GM12874 (cell line): ENCODE results near the gene DNAJC6.

Source experiments
- TF ChIP-seq, protein P1 (sequence below): IDR thresholded peaks from 2 replicates; pipeline ENCODE4 v1.5.1; 2011; ENCODE audit warnings: low read depth, mild to moderate bottlenecking, control low read depth, low read length, moderate library complexity; ENCODE audit not compliant: insufficient read depth

DNAJC6 gene

DNA sequence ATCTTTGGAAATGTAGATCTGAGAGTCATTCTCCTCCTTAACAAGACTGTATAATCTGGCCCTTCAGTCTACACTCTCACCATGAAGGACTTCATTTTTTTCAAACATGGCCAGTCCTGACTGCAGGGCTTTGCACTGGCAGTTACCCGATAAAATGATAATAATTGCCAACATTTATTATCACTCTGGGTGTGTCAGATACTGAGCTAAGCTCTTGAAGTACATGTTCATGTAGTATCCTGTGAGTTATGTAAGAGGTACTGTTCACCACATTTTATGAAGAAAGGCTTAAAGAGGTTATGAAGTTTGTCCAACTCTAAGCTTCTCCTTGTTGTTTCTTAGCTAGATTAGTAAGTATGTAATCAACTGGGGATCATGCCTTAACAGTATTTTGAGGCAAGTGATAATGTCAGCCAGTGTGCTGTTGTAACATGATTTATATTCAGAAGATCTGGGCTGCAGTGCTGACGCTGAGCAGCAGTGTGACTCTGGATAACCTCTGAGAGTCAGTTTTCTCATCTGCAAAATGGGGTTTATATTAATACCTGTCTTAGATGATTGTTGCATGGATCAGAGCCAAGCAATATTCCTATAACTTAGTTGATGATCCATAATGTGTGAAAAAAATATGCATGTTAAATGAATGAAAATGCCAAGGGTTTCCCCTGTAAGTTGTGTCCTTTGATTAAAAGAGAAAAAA, 69.1 kb downstream of the DNAJC6 start:
- TF ChIP-seq, protein P1, sequence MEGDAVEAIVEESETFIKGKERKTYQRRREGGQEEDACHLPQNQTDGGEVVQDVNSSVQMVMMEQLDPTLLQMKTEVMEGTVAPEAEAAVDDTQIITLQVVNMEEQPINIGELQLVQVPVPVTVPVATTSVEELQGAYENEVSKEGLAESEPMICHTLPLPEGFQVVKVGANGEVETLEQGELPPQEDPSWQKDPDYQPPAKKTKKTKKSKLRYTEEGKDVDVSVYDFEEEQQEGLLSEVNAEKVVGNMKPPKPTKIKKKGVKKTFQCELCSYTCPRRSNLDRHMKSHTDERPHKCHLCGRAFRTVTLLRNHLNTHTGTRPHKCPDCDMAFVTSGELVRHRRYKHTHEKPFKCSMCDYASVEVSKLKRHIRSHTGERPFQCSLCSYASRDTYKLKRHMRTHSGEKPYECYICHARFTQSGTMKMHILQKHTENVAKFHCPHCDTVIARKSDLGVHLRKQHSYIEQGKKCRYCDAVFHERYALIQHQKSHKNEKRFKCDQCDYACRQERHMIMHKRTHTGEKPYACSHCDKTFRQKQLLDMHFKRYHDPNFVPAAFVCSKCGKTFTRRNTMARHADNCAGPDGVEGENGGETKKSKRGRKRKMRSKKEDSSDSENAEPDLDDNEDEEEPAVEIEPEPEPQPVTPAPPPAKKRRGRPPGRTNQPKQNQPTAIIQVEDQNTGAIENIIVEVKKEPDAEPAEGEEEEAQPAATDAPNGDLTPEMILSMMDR = no peak

DNA sequence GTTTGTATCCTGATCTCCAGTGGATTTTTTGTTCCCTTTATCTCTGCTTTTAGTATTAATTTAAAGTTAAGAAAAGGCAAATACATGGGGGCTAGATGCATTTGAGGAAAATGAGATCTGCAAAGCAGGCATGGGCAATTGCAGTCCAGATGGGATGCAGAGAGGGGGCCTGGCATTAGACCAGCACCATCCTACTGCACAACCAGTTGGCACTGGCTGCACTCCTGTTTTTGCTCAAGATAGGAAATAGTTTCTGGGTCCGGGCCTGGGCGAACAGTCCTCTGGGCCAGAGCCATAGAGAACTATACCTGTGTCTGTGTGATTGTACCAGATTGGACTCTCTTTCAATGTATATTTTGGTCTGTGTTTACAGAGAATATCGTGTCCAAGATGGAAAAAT, 77.1 kb downstream of the DNAJC6 start:
- TF ChIP-seq, protein P1 = no peak

DNA sequence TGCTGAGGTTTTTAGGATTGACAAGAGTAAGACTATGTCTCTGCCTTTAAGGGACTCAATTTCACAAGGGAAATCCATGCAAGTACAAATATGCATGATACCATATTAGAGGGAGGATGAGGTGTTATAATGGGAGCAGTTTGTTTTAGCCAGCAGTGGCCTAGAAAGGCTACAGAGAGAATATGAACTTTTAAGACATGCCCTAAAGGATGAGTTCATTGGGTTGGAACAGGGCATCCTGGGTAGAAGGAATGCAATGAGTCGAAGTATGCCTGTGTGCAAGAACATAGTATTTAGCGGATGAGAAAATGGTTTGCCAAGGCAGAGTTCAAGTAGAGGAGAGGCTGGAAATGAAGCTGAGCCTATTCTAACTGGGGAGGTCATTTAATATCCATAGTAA, 78.5 kb downstream of the DNAJC6 start:
- TF ChIP-seq, protein P1 = no peak

DNA sequence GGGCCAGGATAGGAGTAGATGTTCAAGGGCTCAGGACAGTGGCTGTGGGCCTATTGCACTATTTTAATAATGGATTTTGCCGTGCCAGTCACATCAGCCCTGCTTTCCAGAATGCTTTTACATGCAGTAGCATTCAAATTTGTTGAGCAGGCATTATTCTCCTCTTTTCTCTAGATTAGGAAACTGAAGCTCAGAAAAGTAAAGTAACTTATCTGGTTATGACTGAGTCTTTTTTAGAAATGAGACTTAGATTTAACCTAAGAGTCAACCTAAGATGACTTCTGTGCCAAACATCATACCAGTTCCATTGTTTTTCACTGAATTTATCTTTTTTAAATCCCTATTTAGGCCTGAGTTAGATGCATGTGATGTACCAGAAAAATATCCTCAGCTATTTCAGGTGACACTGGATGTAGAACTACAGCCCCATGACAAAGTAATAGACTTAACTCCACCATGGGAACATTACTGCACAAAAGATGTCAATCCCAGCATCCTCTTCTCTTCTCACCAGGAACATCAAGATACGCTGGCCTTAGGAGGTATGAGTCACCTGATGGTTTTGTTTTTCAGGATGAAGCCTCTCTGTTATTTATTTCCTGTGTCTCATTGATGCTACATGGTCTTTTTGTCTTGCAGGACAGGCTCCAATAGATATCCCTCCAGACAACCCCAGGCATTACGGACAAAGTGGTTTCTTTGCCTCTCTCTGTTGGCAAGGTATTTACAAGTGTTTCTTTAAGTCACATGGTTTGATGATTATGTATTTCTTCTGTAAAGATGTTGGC, 79.8 kb downstream of the DNAJC6 start:
- TF ChIP-seq, protein P1 = no peak

DNA sequence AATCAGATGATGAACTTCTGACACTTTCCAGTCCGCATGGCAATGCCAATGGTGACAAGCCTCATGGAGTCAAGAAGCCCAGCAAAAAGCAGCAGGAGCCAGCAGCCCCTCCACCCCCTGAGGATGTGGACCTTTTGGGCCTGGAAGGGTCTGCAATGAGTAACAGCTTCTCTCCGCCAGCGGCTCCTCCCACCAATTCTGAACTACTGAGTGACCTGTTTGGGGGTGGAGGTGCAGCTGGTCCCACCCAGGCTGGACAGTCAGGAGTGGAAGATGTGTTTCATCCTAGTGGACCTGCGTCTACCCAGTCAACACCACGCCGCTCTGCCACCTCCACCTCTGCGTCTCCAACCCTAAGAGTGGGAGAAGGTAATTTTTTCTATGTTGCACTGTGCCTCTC, 83.2 kb downstream of the DNAJC6 start:
- TF ChIP-seq, protein P1 = no peak

DNA sequence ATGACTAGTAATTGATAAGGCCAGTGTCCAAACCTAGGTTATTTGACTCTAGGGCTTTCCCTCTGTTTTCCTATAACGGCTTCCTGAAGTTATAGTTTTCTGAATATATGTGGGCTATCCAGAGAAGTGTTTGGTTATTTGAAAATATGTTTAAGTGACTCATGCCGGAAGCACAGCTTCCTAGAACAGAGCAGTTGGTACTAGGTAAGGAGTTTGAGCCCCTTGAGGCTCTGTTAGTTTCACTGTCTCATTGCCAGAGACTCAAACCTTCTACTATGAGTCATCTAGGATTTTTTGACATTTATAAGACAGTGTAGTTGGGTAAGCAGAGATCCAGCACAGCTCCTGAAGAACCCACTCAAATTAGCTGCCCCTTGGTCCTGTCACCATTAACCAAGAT, 84.0 kb downstream of the DNAJC6 start:
- TF ChIP-seq, protein P1 = no peak

DNA sequence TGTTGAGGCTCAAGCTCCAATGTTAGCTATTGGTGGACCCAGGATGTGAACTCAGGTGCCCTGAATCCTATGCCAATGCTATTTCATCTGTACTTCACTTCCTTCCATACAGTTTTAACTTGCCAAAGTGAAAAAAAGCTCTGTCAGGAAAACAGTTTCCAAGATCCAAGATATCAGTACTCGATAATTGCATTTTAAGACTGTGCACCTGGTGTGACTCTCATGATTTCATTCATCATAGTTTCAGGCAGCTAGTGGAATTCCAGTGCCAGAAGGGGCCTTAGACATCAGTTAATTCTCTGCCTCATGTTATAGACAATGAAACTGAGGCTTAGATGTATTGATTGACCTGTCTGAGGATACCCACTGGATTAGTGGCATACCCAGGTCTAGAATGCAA, 84.6 kb downstream of the DNAJC6 start:
- TF ChIP-seq, protein P1 = no peak
